Limb (tissue), 2 donors: ENCODE results near the gene C14orf132.
"Not testable (repeated sequence)": the region's sequence is repeated elsewhere in the genome, so short reads cannot be mapped to it uniquely, and the experiment has no call there.

Experiments used
- DNase-seq, 2 donors: peaks; one replicate each; pipeline ENCODE4 v3.0.0-alpha.2; 2016; ENCODE audit errors: extremely low spot score in 2 of 2

The C14orf132 gene

GRCh38 chr14:96038920-96039632 lies at the start of gene C14orf132:
Gene C14orf132, plus strand, starts transcription at chr14:96039362. Its CDS starts 139 bp downstream, at chr14:96039501.
- peak; percentile 58 to 88 for DNase-seq

GRCh38 chr14:95993768-95994592 lies 45.2 kb upstream of the C14orf132 start:
- DNase-seq, result peak; percentile 60 to 69

- no peak for DNase-seq
Observed at GRCh38 chr14:95994593-95994928, 44.6 kb upstream of the C14orf132 start.

- peak in 1 of 2 donors; percentile 30 for DNase-seq
Observed at GRCh38 chr14:95998656-95999055, 40.5 kb upstream of the C14orf132 start.

- peak; percentile 61 to 70 for DNase-seq
Observed at GRCh38 chr14:96001866-96002497, 37.2 kb upstream of the C14orf132 start.

GRCh38 chr14:96002498-96002884 lies 36.7 kb upstream of the C14orf132 start:
- no peak for DNase-seq

- no peak for DNase-seq
Observed at GRCh38 chr14:96011131-96011530, 28.0 kb upstream of the C14orf132 start.

GRCh38 chr14:96011607-96012006 lies 27.6 kb upstream of the C14orf132 start:
- DNase-seq, result no peak

- DNase-seq, result not testable (repeated sequence)
Observed at GRCh38 chr14:96012757-96013156, 26.4 kb upstream of the C14orf132 start.

- DNase-seq, result no peak
Observed at GRCh38 chr14:96014176-96014575, 25.0 kb upstream of the C14orf132 start.

GRCh38 chr14:96016501-96017160 lies 22.5 kb upstream of the C14orf132 start:
- no peak for DNase-seq

- no peak for DNase-seq
Observed at GRCh38 chr14:96017882-96018281, 21.3 kb upstream of the C14orf132 start.

GRCh38 chr14:96027431-96028355 lies 11.5 kb upstream of the C14orf132 start:
- DNase-seq, result no peak

- no peak for DNase-seq
Observed at GRCh38 chr14:96029089-96029645, 10.0 kb upstream of the C14orf132 start.

GRCh38 chr14:96030108-96030760 lies 8.9 kb upstream of the C14orf132 start:
- DNase-seq, result no peak

- DNase-seq, result no peak
Observed at GRCh38 chr14:96031691-96032090, 7.5 kb upstream of the C14orf132 start.

- no peak for DNase-seq
Observed at GRCh38 chr14:96035456-96035855, 3.7 kb upstream of the C14orf132 start.

- DNase-seq, result no peak
Observed at GRCh38 chr14:96037891-96038557, 1.1 kb upstream of the C14orf132 start.

GRCh38 chr14:96038558-96038919 lies 623 bp upstream of the C14orf132 start:
- DNase-seq, result no peak
